Measurements from ENCODE around the gene ESRRG. TPM values are rescaled to one million over a fixed set of nuclear protein-coding genes. Genes with fewer than 3 reads are reported as not detected.

The ESRRG gene
- total and polyA plus RNA-seq, 2 experiments from 2014 or later = 1.2 to 1.7 TPM

DNA sequence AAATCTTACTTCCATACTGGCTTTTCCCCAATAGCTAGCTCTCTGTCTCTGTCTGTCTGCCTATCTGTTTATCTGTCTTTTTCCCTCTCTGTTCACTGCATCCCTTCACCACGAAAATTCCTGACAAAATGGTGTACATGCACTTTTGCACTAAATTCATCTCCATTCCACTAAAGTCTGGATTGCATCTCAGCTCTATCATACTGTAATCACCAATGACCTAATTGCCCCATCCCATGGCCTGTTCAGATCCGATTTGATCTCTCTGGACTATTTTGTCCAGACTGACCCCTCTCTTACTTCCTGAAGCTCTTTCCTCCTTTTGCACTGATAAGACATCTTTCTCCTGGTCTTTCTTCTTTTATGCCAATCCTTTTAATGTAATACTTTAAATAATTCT, 187.5 kb downstream of the ESRRG start:
- Histone ChIP-seq H3K4me2 (no peak overlapping the region), H3K27ac (ENCODE audit: low read depth) (no peak overlapping the region), H4K20me1 (replicated peaks; ENCODE audit: insufficient read depth) (no peaks in the 10 kb centered on the region), H3K36me3 (ENCODE audit: insufficient read depth) (no peaks in the 10 kb centered on the region), H3K9me2 (ENCODE audit: insufficient read depth) (no peaks in the 10 kb centered on the region), H2AFZ (no peak overlapping the region), H3K4me1 (ENCODE audit: insufficient read depth) (peaks cover 13% of the 10 kb centered on the region; the same call in 1 of the 2 replicates), H3F3A (replicated peaks; ENCODE audit: low read depth) (no peaks in the 10 kb centered on the region), H3K4me3 (no peak overlapping the region), H3K27me3 (ENCODE audit: insufficient read depth) (no peaks in the 10 kb centered on the region), H3K79me2 (replicated peaks; ENCODE audit: insufficient read depth) (no peaks in the 10 kb centered on the region)
- H3K36me3 Mint-ChIP-seq (ENCODE audit: low read depth) = no peaks in the 10 kb centered on the region
- ATAC-seq (no peak), DNase-seq (ENCODE audit: low spot score) (no peak)
- no peak overlapping the region for H3K4me3 Mint-ChIP-seq
- TF ChIP-seq CREB1 (CRISPR knock-in tag; IDR thresholded peaks at IDR 0.05; ENCODE audit: low read depth) (no peak), JUNB (IDR thresholded peaks at IDR 0.05; ENCODE audit: unreplicated experiment) (no peak), ZNF331 (CRISPR knock-in tag; IDR thresholded peaks at IDR 0.05; ENCODE audit: low read depth) (no peak), EZH2phosphoT487 (IDR thresholded peaks at IDR 0.05; ENCODE audit: unreplicated experiment) (no peak), STAT1 (IDR thresholded peaks at IDR 0.05; ENCODE audit: unreplicated experiment) (no peak), NANOG (IDR thresholded peaks at IDR 0.05; ENCODE audit: borderline replicate concordance) (no peak), POLR2AphosphoS5 (IDR thresholded peaks at IDR 0.05; ENCODE audit: low read depth) (no peak), ZNF114 (CRISPR knock-in tag; IDR thresholded peaks at IDR 0.05) (no peak)
- TF ChIP-seq, protein P1, sequence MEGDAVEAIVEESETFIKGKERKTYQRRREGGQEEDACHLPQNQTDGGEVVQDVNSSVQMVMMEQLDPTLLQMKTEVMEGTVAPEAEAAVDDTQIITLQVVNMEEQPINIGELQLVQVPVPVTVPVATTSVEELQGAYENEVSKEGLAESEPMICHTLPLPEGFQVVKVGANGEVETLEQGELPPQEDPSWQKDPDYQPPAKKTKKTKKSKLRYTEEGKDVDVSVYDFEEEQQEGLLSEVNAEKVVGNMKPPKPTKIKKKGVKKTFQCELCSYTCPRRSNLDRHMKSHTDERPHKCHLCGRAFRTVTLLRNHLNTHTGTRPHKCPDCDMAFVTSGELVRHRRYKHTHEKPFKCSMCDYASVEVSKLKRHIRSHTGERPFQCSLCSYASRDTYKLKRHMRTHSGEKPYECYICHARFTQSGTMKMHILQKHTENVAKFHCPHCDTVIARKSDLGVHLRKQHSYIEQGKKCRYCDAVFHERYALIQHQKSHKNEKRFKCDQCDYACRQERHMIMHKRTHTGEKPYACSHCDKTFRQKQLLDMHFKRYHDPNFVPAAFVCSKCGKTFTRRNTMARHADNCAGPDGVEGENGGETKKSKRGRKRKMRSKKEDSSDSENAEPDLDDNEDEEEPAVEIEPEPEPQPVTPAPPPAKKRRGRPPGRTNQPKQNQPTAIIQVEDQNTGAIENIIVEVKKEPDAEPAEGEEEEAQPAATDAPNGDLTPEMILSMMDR (conservative IDR thresholded peaks at IDR 0.05; ENCODE audit: low read depth in 2 of 2) = no peak
- TF ChIP-seq, protein P2, sequence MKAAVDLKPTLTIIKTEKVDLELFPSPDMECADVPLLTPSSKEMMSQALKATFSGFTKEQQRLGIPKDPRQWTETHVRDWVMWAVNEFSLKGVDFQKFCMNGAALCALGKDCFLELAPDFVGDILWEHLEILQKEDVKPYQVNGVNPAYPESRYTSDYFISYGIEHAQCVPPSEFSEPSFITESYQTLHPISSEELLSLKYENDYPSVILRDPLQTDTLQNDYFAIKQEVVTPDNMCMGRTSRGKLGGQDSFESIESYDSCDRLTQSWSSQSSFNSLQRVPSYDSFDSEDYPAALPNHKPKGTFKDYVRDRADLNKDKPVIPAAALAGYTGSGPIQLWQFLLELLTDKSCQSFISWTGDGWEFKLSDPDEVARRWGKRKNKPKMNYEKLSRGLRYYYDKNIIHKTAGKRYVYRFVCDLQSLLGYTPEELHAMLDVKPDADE (IDR thresholded peaks at IDR 0.05) = no peak
- TF ChIP-seq, protein P3, sequence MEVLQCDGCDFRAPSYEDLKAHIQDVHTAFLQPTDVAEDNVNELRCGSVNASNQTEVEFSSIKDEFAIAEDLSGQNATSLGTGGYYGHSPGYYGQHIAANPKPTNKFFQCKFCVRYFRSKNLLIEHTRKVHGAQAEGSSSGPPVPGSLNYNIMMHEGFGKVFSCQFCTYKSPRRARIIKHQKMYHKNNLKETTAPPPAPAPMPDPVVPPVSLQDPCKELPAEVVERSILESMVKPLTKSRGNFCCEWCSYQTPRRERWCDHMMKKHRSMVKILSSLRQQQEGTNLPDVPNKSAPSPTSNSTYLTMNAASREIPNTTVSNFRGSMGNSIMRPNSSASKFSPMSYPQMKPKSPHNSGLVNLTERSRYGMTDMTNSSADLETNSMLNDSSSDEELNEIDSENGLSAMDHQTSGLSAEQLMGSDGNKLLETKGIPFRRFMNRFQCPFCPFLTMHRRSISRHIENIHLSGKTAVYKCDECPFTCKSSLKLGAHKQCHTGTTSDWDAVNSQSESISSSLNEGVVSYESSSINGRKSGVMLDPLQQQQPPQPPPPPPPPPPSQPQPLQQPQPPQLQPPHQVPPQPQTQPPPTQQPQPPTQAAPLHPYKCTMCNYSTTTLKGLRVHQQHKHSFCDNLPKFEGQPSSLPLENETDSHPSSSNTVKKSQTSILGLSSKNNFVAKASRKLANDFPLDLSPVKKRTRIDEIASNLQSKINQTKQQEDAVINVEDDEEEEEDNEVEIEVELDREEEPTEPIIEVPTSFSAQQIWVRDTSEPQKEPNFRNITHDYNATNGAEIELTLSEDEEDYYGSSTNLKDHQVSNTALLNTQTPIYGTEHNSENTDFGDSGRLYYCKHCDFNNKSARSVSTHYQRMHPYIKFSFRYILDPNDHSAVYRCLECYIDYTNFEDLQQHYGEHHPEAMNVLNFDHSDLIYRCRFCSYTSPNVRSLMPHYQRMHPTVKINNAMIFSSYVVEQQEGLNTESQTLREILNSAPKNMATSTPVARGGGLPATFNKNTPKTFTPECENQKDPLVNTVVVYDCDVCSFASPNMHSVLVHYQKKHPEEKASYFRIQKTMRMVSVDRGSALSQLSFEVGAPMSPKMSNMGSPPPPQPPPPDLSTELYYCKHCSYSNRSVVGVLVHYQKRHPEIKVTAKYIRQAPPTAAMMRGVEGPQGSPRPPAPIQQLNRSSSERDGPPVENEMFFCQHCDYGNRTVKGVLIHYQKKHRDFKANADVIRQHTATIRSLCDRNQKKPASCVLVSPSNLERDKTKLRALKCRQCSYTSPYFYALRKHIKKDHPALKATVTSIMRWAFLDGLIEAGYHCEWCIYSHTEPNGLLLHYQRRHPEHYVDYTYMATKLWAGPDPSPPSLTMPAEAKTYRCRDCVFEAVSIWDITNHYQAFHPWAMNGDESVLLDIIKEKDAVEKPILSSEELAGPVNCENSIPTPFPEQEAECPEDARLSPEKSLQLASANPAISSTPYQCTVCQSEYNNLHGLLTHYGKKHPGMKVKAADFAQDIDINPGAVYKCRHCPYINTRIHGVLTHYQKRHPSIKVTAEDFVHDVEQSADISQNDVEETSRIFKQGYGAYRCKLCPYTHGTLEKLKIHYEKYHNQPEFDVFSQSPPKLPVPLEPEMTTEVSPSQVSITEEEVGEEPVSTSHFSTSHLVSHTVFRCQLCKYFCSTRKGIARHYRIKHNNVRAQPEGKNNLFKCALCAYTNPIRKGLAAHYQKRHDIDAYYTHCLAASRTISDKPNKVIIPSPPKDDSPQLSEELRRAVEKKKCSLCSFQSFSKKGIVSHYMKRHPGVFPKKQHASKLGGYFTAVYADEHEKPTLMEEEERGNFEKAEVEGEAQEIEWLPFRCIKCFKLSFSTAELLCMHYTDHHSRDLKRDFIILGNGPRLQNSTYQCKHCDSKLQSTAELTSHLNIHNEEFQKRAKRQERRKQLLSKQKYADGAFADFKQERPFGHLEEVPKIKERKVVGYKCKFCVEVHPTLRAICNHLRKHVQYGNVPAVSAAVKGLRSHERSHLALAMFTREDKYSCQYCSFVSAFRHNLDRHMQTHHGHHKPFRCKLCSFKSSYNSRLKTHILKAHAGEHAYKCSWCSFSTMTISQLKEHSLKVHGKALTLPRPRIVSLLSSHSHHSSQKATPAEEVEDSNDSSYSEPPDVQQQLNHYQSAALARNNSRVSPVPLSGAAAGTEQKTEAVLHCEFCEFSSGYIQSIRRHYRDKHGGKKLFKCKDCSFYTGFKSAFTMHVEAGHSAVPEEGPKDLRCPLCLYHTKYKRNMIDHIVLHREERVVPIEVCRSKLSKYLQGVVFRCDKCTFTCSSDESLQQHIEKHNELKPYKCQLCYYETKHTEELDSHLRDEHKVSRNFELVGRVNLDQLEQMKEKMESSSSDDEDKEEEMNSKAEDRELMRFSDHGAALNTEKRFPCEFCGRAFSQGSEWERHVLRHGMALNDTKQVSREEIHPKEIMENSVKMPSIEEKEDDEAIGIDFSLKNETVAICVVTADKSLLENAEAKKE (CRISPR knock-in tag; IDR thresholded peaks at IDR 0.05) = no peak
- TF ChIP-seq, protein P4, sequence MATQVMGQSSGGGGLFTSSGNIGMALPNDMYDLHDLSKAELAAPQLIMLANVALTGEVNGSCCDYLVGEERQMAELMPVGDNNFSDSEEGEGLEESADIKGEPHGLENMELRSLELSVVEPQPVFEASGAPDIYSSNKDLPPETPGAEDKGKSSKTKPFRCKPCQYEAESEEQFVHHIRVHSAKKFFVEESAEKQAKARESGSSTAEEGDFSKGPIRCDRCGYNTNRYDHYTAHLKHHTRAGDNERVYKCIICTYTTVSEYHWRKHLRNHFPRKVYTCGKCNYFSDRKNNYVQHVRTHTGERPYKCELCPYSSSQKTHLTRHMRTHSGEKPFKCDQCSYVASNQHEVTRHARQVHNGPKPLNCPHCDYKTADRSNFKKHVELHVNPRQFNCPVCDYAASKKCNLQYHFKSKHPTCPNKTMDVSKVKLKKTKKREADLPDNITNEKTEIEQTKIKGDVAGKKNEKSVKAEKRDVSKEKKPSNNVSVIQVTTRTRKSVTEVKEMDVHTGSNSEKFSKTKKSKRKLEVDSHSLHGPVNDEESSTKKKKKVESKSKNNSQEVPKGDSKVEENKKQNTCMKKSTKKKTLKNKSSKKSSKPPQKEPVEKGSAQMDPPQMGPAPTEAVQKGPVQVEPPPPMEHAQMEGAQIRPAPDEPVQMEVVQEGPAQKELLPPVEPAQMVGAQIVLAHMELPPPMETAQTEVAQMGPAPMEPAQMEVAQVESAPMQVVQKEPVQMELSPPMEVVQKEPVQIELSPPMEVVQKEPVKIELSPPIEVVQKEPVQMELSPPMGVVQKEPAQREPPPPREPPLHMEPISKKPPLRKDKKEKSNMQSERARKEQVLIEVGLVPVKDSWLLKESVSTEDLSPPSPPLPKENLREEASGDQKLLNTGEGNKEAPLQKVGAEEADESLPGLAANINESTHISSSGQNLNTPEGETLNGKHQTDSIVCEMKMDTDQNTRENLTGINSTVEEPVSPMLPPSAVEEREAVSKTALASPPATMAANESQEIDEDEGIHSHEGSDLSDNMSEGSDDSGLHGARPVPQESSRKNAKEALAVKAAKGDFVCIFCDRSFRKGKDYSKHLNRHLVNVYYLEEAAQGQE (IDR thresholded peaks at IDR 0.05; ENCODE audit: unreplicated experiment) = no peak
- H3K4me1 Mint-ChIP-seq = peaks cover 12% of the 10 kb centered on the region
- no peak overlapping the region for H3K27ac Mint-ChIP-seq
- H3K9me3 Mint-ChIP-seq = no peaks in the 10 kb centered on the region
- H3K27me3 Mint-ChIP-seq (ENCODE audit: insufficient read depth, low read depth, poor library complexity) = no peaks in the 10 kb centered on the region

All from GM23338 (cell line).